HG03457 (cell line): ENCODE results near the gene TFCP2.

Experiments used
- ATAC-seq: cut with Tn5 transposase; IDR thresholded peaks from one replicate; pipeline ENCODE4 v1.9.1; 2021; ENCODE audit warnings: moderate number of reproducible peaks; ENCODE audit not compliant: unreplicated experiment

Gene TFCP2

DNA sequence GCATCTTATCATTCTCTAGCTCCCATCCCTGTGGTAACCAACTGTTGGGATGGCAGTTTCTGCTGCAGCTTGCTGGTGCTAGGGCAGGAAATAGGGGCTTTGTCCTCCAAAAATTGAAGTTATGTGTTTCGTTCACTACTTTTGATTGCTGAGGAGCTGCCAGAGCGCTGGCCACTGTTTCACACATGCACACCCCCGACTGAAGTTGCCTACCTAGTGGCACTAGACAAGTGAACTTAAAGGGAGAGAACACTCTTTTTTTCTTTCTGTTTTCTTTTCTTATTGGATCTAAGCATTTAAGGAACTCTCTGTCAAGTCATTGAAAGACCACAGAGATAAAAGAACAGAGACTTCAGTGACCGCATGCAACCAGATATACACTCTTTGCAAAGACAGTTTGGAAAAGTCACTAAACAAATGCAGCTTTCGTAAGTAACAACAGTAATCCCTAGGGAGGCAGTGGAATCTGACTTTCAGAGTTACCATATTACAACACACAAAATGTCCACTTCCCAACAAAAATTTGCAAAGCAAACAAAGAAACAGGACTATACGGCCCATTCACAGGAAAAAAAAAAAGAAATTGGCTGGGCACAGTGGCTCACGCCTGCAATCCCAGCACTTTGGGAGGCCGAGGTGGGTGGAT, 12.0 kb downstream of the TFCP2 start:
- no peak for ATAC-seq

DNA sequence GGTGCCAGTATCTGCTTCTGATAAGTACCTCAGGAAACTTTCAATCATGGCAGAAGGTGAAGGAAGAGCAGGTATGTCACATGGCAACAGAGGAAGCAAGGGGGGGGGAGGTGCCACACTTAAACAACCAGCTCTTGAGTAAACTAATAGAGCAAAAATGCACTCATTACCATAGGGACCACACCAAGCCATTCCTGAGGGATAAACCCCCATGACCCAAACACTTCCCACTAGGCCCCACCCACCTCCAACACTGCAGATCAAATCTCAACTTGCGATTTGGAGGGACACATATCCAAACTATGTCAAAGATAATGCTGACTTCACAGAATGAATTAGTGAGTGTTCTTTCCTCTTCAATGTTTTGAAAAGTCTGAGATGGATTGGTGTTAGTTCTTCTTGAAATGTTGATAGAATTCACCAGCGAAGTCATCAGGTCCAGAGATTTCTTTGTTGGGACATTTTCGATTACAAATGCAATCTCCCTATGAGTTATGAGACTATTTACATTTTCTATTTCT, 16.6 kb downstream of the TFCP2 start:
- no peak for ATAC-seq

DNA sequence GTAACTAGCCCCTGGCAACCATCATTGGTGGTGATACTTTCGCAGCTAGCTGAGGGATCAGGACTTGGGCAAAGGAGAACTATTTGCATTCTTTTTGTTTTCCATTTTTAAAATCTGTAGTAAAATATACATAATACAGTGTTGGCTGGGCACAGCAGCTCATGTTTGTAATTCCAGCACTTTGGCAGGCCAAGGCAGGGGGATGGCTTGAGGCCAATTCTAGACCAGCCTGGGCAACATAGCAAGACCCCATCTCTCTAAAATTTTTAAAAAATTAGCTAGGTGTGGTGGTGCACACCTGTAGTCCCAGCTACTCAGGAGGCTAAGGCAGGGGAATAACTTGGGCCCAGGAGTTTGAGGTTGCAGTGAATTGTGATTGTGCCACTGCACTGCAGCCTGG, 20.0 kb downstream of the TFCP2 start:
- ATAC-seq = no peak

DNA sequence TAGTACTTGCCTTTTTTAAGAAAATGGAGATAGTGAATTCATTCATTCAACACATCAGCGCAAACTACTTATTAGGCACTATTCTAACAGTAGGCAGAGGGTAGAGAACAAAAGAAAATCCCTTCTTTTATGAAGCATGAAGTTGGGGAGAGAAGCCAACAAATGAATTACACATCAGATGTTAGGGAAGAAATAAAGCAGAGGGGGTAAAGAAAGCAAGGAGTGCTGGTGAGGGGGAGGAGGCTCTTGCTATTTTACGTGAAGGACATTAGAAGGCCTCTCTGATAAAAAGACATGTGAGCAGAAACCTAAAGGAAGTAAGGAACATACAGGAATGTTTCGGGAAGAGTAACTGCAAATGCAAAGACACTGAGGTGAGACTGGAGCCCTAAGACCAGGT, 22.2 kb downstream of the TFCP2 start:
- no peak for ATAC-seq

DNA sequence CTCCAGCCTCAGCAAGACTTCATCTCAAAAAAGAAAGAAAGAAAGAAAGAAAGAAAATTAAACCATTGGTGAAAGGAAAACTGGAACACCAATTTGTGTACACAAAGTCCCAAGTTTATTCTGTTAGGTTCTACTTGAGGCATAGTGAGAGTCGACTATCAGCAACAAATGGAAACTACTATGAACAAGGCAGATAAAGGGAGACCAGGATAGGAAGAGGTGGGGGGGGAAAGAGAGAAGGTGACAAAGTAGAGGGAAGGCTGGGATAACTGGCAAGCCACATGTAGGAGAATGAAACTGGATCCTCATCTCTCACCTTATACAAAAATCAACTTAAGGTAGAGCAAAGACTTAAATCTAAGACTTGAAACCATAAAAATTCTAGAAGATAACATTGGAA, 25.6 kb downstream of the TFCP2 start:
- ATAC-seq = no peak

DNA sequence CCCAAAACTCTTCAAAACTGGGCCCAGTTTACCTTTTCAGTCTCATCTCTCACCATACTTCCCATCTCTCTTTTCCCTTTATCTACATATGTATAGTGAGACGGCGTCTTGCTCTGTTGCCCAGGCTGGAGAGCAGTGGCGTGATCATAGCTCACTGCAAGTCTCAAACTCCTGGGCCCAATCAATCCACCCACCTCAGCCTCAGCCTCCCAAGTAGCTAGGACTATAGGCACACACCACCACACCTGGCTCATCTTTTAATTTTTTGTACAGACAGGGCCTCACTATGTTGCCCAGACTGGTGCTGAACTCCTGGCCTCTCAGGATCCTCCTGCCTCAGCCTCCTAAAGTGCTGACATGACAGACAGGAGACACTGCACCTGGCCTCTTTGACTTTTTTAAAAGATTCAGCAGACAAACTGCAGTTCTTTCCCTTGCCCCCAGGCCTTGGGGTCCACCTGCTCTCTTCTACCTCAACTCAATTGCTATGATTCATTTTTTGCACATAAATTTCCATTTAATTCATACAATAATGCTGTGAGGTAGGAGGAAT, 33.6 kb downstream of the TFCP2 start:
- no peak for ATAC-seq

DNA sequence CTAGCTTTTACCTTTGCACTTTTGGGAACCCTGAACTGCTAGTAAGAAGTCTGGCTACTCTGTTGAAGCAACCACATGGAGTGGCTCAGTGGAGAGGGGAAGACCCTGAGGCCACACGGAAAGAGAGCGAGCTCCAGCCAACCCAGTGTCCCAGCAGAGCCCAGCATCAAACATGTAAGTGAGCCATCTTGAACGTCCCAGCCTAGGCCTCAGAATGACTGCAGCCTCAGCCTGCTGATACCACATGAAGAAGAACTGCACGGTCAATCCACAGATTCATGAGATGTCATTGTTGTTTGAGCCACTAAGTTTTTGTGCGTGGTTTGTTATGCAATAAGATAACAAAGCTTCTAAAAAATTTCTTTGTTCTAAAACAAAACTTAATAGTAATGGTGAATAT, 40.2 kb downstream of the TFCP2 start:
- no peak for ATAC-seq

DNA sequence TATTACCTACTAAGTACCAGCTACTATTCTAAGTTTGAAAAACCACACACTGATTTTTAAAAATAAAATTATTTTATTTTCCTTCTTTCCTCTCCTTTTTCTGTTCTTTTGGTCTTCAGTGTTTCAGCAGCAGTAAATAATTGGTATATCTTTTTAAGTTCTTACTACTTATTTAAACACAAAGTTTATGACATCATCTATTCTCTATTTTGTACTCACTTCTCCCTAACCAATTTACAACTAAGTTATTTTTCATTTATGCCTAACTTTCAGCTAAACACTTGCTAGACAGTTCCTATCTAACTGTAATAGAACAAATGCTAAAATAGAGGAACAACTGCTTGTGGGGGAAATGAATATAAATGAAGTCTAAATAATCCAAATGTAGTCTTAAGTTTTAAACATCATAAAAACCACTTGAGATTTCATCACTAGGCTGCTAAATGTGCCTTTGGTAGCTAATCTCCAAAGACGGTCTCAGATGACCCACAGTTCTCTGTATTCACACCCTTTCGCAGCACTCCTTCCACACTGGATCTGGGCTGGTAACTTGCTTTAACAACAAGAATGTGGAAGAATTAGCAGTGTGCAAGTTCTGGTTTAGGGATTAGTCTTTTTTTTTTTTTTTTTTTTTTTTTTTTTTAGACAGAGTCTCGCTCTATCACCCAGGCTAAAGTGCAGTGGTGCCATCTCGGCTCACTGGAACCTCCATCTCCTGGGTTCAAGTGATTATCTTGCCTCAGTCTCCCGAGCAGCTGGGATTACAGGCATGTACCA, 41.0 kb downstream of the TFCP2 start:
- no peak for ATAC-seq

DNA sequence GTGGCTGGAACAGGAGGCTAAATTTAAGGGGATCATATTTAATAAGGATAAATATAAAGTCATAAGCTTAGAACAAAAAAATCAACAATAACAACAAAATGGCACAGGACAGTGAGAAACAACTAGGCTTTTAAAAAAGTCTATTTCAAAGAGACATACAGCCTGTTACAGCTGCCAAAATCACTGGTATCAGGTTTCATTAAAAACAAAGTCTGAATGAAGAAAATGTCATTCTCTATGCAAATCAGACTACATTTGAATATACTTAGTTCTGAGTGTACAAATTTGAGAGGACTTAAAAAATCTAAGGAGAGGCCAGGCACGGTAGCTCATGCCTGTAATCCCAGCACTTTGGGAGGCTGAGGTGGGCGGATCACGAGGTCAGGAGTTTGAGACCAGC, 44.0 kb downstream of the TFCP2 start:
- ATAC-seq = no peak

DNA sequence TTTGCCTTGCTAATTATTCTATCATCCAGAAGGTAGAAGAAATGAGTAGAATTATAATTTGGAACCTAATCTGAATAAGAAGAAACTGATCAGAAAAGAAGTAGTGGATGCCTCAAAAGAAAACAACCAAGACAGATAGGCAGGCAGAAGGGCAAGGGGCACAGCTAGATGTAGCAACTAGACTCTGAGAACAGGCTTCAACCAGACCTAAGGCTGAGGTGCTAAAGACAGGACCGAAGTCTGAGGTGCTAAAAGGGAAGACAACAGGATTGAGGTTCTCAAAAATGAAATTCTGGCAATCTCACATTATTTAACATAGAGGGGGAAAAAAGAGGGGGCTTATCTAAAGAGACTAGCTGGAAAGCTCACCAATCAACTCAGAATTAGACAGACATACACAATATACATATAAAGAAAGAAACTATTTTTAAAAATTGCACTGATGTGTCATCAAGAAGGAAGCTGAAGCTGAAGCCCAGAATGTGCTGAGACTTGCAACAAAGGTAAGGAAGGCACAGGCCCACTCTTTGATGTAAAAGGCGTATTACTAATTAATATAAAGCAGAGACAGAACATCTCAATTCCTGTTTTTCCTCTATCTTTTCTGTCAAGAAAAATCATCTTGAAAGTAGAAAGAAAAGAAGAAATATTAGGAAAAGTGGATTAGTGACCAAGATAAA, 45.7 kb downstream of the TFCP2 start:
- ATAC-seq = no peak

DNA sequence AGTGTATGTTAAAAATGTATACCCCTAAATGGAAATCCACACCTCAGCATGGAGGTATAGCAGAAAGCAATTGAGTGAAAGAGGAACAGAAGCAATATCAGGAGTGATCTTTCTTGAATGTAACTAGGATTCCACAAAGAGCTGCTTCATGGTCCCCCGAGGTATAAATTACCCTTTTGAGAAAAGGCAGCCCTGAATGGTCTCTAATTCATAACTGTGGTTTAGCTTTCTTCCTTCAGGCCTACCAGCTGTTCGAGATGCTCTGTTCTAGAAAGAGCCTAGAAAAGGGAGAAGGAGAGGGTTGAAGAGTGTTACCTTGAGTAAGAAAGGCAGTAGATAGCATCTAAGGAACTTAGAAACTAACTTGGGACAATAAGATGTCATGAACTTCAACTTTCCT, 46.6 kb downstream of the TFCP2 start:
- ATAC-seq = no peak

DNA sequence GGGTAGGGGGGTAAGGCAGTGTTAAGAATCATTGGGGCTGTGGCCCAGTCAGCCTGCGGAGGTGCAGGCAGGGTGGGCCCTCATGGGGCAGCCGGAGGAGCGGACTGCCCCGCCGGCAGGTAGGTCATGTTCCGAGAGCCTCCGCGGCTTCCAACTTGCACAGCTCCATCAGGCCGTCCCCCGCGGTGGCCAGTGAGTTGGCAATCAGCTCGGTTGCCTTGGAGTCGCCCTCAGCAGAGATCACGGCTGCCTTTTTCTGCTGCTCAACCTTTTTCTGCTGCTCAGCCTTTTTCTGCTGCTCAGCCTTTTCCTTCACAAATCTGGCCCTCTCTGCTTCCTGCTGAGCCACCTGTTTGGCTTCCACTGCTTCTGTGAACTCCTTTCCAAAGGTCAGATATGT, 48.4 kb downstream of the TFCP2 start:
- ATAC-seq = no peak

DNA sequence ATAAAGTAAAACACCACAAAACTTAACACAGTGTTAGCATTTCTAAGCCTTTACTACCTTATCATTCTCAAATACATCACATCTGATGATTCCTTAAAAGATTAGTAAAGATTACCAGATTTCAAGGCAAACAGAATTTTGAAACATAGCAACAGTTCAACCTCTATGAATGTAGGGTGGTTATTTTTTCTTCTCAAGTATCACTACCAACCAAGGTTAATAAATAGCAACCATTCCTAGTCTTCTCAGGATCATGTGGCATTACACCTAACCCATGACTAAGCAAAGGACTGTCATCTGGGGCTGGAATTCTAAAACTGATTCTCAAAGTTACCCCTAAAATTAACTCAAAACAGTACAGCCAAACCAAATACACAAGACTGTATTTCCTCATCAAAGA, 50.1 kb downstream of the TFCP2 start:
- ATAC-seq = no peak

DNA sequence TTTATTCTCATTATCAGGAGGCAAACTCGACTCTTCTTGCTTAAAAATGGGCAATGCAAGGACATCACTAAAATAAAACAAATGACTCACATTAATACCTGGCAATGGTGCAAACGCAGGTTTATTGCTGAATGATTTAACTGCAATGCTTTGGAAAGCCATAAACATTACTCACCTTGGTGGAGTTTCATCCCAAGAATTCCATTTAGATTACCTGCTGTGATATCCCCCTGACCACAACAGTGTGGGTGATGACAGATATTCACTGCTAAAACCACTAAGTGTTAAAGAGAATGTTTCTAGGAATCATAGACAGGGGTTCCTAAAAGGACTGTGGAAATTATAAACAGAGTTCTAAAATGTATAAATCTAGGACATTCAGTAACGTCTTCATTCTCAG, 54.2 kb downstream of the TFCP2 start:
- no peak for ATAC-seq

DNA sequence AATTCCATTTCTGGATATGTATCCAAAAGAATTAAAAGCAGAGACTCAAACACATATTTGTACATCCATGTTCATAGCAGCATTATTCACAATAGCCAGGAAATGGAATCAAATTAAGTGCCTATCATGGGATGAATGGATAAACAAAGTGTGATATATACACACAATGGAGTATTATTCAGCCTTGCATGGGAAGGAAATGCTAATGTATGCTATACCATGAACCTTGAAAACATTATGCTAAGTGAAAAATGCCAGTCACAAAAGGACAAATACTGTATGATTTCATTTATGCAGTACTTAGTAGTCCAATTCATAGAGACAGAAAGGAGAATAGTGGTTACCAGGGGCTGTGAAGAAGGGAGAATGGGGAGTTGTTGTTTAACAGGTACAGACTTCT, 57.4 kb downstream of the TFCP2 start:
- ATAC-seq = no peak

DNA sequence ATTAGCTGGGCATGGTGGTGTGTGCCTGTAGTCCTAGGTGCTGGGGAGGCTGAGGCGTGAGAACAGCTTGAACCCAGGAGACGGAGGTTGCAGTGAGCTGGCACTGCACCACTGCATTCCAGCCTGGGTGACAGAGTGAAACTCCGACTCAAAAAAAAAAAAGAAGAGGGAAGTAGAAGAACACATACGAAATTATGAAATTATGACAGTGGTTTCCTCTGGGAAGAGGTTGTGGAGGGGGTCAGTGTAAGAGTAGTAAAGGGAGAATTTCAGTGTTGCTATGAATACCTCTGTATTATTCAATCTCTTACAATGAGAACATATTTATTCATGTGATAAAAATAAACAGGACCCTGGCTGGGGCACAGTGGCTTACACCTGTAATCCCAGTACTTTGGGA, 64.8 kb downstream of the TFCP2 start:
- no peak for ATAC-seq

DNA sequence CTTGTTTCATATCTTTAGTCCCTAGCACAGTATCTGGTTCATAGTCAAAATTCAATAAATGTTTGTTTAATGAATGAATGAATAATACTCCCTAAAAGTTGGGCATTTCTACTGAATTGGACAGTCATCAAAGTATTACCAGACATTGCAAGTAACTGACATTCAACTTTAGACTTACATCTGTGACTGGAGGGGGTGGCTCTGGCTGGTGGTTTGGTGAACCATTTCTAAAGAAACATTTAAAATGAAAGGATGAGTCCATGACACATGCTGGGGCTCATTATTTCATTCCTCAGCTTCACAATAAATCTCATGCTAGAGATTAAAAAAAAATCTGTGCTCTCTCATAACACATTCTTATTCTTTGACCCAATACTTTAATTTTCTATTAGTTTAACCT, 69.0 kb downstream of the TFCP2 start:
- ATAC-seq = no peak

DNA sequence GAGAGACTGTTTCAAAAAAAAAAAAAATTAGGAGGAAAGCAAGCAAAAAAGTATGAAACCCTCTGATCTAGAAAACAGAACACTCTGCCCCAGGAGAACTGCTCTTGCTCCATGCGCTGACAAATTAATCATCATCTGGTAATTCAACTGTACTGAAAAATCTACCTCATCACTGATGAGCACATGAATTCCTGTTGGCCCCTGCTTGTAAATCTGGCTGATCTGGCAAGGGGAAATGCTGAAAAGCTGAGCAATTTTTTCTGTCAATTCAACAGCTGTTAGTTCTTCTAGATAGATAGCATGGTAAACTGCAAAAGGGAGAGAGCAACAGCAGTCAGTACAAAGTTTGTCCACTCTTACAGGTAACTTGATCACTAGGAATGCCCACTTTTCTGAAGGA, 74.3 kb downstream of the TFCP2 start:
- no peak for ATAC-seq

DNA sequence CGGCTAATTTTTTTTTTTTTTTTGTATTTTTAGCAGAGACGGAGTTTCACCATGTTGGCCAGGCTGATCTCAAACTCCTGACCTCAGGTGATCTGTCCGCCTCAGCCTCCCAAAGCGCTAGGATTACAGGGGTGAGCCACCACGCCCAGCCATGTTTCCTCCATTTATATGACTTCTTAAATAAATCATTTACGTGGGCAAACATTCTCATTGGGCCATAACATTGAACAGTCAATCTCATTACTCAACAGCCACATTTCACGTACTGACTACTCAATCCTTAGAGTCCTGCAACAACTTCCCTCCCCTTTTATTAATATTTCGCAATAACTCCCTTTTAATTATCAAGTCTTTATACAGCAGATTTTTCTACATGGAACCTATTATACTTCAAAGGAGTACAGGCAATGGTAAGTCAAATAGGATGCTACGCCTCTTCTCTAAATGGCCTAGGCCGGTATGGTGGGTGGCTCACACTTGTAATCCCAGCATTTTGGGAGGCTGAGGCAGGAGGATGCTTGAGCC, 82.2 kb downstream of the TFCP2 start:
- no peak for ATAC-seq

DNA sequence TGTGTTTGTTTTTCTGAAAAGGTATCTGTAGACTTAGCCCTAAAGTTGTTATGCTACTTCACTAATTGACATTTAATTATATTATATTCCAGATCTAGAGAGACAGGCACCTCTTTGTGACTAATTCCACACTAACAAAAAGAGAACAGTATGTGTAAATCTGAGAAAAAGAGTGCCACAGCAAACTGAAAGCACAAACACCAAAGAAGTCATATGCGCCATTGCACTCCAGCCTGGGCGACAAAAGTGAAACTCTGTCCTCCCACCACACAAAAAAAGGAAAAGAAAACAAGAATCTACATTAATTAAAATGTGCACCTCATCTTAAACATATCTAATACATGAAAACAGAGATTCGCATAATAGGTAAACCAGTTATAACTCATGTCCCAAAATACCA, 85.1 kb downstream of the TFCP2 start:
- no peak for ATAC-seq

DNA sequence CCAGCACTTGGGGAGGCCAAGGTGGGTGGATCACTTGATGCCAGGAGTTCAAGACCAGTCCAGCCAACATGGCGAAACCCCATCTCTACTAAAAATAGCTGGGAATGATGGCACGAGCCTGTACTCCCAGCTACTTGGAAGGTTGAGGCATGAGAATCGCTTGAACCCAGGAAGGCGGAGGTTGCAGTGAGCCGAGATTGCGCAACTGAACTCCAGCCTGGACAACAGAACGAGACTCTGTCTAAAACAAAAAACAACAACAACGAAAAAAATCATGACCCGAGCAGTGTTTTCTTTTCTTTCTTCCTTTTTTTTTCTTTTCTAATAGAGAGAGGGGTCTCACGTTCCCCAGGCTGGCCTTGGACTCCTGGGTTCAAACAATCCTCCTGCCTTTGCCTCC, 86.0 kb downstream of the TFCP2 start:
- ATAC-seq = no peak

DNA sequence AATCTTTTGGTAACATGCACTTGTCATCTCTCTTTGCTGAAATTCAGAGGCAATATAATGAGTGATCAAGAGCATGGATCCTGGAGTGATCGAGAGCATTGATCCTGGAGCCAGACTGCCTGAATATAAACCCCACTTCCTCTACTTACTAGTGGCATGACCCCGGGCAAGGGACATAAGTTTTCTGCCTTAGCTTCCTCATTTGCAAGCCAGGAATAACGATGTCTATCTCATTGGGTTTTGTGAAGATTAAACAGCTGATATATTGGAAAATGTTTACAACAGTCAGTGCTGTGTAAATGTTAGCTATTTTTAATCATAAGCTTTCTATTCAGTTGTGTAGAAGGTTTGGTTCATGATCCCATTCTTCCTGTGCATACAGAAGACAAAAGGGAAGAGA, 87.2 kb downstream of the TFCP2 start:
- no peak for ATAC-seq
